GM19397 (cell line): ENCODE data around the gene LRRC27.
A peak's percentile ranks its signal among the peaks of the same experiment; 100 is the strongest.
"Not testable (repeated sequence)": the region's sequence is repeated elsewhere in the genome, so short reads cannot be mapped to it uniquely, and the experiment has no call there.

Experiments used
- ATAC-seq: cut with Tn5 transposase; IDR thresholded peaks from one replicate; pipeline ENCODE4 v1.9.1; 2021; ENCODE audit warnings: mild to moderate bottlenecking, moderate library complexity; ENCODE audit not compliant: unreplicated experiment

Gene LRRC27

DNA sequence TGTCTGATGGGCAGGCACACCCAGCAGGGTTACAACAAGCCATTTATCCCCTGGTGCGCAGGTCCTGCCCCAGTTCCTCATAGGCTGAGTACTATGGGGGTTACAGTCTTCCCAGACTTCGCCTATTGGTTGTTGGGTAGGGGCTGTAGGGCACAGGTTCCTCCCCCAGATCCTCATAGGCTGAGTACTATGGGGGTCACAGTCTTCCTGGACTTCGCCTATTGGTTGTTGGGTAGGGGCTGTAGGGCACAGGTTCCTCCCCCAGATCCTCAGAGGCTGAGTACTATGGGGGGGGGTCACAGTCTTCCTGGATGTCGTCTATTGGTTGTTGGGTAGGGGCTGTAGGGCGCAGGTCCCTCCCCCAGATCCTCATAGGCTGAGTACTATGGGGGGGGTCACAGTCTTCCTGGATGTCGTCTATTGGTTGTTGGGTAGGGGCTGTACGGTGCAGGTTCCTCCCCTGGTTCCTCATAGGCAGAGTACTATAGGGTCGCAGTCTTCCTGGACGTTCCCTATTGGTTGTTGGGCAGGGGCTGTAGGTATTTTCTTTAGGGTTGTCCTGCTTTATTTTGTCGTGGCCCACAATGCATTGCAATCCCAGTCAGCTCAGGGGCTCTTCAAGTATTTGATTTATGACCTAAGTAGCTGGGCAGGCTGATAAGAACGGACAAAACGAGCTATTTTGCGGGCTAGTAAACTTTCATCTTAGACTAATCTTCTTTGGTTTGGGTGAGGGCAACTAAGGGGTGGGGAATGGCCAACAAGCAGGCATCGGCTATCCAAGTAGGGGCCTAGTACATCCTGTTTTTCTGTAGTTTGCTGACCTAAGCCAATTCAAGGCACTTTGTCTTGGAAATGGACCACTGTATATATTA, 3.4 kb downstream of the LRRC27 start:
- no peak for ATAC-seq

DNA sequence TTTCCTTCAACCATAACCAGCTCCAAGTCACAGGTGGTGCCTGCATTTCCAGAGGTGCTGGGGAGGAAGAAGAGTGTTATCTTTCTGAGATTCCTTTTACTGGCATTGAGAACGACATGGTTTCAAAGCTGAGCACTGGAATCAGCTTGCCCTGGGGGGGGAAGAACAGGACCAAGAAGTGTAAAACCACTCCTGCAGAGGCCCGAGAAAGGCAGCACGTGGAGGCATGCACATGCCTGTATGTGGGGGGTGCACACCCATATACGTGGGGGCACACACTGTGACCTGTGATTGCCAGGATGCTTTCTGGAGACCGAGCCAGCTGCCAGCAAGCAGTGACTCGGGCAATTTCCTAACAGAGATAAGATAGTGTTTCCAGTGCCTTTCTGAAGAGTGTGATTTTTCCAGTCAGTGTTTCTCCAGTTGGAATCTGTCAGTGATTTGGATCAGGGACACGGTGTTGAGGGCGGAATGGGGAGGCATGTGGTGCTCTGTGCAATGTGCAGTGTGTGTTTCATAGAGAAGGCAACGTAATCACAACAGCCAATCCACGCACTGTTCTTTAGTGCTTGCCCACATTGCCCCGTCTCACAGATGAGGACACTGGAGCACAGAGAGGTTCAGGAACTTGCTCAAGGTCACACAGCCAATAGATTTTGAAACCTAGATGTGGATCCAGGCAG, 4.2 kb downstream of the LRRC27 start:
- no peak for ATAC-seq

DNA sequence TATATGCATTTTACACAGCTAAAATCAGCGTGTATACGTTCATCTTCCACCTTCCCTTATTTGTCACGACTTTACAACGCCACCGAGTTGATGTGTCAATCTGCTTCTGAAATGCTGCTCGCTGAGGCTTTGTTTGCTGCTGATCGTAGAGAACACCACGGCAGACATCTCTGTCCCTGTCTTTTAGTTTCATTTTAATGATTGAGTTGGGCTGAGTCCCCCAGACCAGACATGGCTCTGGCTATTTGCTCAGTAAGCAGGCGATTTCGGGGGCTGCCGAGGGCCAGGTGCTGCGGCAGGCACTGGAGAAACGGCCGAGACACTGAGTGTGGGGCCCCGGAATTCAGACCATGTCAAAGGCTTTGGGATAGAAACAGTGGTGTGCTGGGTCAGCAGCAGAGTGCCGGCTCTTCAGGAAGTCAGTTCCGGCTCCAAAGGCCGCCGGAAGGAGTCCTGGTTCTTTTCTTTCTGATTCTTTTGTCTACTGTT, 5.0 kb downstream of the LRRC27 start:
- no peak for ATAC-seq

DNA sequence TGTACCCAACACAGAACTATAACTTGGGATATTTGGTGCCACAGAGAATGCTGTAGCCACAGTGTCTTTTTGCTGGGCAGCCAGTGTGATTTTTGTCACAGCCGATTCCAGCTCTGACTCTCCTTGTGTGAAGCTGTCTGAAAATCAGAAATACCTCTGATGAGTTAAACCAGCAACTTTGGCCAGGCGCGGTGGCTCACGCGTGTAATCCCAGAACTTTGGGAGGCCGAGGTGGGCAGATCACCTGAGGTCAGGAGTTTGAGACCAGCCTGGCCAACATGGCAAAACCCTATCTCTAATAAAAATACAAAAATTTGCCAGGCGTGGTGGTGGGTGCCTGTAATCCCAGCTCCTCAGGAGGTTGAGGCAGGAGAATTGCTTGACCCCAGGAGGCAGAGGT, 5.9 kb downstream of the LRRC27 start:
- not testable (repeated sequence) for ATAC-seq

DNA sequence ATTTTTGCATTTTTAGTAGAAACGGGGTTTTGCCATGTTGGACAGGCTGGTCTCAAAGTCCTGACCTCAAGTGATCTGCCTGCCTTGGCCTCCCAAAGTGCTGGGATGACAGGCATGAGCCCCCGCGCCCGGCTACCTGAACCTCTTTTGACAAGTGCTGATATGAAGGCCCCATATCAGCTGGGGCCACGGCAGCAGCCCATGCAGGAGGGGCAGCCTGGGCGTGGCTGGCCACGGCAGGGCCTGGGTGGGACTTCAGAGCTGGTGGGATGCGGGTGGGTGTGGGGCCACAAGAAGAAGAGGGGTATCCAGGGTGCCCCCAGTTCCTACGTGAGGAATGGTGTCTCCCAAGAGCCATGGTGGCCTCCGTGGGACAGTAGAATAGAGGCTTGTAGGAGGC, 6.9 kb downstream of the LRRC27 start:
- no peak for ATAC-seq

DNA sequence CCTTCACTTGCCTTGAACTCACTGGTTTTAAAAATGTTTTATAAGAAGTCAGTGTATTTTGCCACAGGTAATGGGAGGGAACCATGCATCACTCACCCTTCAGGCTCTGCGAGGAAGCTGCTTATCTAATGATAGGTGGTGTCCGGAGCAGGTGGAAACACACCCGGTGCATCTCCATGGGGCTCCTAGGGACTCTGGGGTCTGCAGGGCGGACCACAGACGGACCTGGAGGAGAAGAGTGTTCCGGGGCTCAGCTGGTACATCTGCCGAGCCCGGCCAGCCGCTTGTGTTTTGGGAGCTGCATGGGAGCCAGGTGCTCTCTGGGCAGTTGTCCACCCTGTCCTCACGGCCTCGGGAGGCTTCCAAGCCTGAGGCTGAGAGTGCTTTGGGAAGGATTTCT, 7.3 kb downstream of the LRRC27 start:
- ATAC-seq = no peak

DNA sequence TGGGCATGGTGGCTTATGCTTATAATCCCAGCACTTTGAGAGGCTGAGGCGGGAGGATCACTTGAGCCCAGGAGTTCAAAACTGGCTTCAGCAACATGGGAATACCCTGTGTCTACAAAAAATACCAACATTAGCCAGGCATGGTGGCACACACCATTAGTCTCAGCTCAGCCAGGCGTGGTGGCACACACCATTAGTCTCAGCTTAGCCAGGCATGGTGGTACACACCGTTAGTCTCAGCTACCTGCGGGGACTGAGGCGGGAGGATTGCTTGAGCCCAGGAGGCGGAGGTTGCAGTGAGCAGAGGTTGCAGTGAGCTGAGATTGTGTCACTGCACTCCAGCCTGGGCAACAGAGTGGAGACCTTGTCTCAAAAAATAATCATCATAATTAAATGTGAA, 9.0 kb downstream of the LRRC27 start:
- peak; percentile 59 for ATAC-seq

DNA sequence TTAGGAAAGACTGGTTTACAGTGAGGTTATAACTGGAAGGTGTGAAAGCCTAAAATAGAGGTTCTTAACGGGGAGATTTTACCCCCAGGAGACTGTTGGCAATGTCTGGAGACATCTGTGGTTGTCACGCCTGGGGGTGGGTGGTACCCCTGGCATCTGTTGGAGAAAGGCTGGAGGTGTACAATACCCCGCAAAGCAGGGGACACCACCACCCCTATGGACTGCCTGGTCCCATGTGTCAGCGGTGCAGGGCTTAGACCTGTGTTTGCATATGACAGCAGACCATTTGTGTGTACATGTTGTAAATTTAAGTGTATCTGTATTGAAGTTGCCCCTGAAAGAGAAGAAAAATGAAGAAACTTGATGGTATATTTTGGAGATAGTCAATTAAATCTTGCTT, 9.8 kb downstream of the LRRC27 start:
- ATAC-seq = no peak

DNA sequence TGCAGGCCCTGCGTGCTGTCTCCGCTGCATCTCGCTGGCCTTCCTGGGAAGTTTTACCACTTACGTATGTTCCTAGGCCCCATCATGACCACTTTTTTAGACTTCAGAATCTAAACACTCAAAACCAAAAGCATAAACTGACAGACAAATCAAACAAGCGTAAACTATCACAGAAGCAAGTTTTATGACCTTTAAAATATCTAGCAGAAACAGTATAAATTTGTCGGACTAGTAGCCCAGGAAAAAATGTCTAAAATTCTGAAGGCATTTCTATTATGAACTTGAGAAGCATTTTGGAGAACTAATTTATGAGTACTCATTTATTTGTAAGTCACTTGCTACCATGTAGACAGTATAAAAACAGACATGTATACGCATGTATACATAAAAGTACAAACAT, 10.6 kb downstream of the LRRC27 start:
- ATAC-seq = no peak

DNA sequence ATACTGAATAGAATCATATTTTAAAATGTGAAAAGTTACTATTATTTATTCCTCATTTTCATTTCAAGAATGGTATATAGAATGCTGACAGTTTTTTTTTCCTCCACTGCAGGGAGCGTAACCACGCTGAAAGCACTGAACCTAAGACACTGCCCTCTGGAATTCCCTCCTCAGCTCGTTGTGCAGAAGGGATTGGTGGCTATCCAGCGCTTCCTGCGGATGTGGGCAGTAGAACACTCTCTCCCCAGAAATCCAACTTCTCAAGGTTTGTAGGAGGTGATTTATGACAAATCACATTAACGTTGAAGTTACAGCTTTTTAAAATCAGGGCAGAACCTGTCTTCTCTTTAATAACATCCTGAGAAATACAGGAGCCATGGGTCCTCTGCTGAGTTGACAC, 12.4 kb downstream of the LRRC27 start:
- ATAC-seq = no peak

DNA sequence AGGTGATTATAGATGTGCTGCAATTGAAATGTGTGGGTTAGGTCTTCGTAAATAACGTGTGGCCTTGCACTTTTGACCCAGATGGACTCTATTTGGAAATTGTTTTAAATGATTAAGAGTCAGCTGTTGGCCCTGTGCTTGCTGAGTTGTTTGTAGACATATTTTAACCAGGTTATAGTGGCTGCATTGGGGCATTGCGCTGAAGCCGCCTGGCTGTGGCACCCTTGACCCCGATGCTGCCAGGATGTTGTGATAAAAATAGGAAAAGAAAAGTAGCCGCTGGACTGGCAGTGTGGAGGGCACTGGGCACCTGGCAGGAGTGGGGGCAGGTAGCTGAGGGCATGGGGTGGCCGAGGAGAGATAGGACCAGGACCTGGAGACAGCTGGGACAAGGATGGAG, 13.4 kb downstream of the LRRC27 start:
- no peak for ATAC-seq

DNA sequence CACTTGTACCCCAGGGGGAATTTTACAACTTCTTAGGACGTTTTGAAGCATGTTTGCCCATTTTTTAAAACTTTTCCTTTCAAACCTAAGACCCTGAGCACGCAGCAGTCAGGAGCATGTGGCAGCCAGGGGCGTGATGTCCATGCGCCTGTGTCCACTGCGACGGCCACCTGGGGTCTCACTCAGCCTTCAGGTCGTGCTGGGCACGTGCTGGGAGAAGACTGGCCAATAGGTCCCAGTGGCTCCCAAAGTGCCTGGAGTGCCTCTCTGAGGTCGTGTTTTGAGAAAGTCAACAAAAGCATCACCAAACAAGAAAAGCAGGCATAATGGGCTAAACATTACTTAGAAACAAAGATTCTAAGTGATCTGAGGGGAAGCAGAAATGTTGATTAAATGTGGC, 14.8 kb downstream of the LRRC27 start:
- no peak for ATAC-seq

DNA sequence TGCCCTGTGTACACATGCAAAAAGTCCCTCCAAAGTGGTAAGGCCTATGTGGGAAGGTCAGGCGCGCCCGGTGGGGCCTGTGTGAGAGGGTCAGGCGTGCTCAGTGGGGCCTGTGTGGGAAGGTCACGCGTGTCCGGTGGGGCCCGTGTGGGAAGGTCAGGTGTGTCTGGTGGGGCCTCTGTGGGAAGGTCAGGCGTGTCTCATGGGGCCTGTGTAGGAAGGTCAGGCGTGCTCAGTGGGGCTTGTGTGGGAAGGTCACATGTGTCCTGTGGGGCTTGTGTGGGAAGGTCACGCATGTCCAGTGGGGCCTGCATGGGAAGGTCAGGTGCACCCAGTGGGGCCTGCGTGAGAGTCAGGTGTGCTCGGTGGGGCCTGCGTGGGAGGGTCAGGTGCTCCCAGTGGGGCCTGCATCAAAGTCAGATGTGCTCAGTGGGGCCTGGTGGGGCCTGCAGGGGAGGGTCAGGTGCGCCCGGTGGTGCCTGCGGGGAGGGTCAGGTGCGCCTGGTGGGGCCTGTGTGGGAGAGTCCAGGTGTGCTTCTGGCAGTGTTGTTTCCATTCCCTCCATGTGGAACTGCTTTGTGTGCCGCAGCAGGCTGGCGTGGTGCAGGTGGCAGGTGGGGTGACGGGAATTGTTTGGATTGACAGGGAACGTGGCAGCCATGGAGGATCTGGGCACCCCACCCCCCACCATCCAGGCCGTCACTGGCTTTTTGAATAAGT, 15.4 kb downstream of the LRRC27 start:
- no peak for ATAC-seq

DNA sequence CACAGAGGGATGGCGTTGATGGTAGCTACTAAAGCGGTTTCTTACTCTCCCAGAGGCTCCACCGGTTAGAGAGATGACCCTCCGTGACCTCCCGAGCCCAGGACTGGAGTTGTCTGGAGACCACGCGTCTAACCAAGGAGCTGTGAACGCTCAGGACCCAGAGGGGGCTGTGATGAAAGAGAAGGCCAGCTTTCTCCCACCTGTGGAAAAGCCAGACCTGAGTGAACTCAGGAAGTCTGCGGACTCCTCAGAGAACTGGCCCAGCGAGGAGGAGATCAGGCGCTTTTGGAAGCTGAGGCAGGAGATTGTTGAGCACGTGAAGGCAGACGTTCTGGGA, 15.9 kb downstream of the LRRC27 start:
- ATAC-seq = no peak

DNA sequence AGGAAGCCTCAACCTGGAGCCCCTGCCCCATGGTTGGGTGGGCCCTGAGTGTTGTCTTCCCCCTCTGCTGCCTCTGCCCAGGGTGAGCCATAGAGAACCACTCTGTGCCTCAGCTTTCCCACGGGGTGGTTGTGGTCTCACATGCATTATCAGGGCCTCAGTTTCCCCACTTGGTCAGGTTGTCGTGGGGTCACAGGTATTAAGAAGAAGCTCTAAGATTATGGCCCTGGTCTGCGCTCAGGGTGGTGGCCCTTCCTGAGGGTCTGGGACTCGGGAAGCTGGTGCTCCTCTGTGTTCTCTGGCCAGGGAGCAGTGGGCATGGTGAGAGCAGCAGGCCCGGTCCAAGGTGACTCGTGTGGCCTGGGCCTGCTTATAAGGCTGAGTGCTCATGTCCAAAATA, 17.8 kb downstream of the LRRC27 start:
- no peak for ATAC-seq

DNA sequence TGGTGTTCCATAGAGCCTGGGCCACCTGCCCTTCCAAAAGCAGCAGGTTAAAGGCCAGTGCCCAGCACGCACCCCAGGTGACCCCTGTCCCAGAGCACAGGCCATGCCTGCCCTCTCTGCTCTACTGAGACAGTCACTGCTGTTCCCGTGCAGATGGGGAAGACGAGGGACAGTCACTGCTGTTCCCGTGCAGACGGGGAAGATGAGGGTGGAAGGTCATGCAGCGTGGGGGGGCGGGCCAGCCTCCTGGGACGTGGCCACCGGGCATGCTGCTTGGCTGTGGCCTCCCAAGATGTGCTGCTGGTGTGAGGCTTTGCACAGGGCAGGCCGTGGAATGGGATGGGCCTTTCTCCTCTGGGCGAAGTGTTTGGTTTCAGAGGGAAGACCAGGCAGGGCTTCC, 18.4 kb downstream of the LRRC27 start:
- ATAC-seq = no peak

DNA sequence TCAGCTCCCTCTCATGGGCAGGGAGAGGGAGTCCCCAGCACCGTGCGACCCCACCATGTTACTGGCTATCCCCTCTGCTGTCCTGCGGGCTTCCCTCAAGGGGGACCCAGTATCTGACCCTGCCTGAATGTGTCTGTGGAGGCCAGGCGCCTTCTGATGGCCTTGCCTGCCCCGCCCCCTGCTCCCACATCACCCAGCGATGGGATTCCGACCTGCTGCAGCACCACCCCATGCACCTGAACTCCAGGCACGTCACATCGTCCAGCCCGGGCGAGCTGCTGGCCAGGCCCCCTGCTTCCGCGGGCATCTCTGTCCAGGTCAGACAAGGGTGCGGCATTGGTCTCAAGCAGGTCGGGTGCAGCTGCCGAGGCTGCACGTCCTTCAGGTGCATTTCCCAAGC, 19.0 kb downstream of the LRRC27 start:
- no peak for ATAC-seq

DNA sequence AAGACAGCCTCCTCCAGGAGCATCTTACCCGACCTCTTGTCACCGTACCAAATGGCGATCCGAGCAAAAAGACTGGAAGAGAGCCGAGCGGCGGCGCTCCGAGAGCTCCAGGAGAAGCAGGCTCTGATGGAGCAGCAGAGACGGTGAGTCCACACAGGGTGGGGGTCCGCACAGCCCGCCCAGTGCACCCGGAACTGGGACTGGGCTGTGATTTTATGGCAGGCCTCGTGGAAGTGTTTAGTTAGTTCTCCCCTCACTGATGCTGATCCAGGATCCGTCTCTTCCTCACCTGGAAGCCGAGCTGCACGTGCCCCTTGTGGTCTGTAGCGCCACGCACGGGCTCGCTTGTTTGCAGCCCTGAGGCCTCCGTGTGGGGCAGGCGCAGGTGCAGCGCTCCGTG, 19.6 kb downstream of the LRRC27 start:
- ATAC-seq = no peak

DNA sequence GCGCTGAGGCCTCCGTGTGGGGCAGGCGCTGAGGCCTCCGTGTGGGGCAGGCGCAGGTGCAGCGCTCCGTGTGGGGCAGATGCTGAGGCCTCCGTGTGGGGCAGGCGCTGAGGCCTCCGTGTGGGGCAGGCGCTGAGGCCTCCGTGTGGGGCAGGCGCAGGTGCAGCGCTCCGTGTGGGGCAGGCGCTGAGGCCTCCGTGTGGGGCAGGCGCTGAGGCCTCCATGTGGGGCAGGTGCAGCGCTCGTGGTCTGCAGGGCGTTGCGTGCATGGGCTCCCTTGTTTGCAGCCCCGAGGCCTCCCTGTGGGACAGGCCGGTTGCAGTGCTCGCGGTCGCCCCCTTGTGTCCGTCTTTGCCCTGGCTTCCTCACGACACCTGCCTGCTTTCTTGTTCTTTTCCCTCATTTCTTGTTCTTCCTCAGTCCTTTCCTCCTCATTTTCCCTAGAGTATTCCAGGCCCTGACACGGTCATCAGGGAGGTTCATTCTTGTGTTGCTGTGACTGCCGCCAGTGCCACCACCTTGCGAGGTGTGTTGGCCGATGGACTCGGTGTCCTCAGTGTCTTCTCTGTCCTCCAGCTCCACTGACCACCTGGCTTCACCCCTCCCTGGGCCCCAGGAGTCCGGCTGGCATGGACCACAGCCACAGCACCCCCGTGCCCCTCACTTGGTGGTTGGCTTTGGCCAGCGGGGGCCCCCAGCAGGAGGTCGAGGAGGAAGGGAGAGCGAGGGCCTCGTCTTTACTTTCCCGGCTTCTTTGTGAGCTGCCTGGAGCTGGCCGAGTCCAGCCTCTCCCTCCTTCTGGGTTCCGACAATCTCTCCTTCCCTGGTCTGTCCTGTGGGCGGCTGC, 20.7 kb downstream of the LRRC27 start:
- not testable (repeated sequence) for ATAC-seq

DNA sequence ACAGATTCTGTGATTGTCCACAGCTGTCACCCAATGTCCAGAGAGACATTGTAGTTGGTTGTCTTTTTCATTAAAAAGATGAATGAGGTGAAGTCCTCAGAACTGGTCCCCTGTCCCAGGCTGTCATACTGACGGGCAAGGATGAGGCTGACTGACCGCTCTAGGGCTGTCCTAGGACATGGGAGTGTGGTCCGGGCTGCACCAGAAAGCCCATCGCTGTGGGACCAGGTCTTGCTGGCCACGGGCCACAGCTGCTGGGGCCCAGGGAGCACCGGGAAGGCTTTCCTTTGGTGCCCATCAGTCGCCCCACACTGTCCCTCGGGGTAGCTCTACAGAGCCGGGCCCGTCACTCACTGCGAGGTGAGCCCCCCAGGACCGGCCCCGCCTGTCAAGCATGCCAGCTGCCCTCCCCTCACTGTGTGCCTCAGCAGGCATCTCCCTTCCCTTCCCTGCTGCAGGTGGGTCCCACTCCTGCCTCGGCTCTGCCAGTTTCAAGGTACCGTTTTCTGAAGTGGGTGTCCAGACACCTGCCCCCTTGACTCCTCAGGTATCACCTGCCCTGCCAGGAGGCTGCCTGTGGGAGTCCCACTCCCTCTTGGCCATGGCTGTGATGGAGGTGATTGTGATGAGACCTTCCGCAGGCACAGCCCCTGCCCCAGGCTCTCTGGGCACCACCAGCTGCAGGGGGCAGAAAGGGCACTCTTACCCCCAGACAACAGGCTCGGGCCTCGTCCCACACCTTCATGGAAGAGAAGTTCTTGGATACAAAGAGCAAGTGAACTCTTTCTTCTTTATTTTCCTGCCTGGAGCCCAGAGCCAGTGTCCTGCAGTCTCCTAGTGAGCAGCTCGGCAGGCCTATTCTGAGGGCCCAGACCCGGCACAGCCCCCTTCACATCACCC, 21.7 kb downstream of the LRRC27 start:
- no peak for ATAC-seq
